Keratinocyte (primary cell): ENCODE measurements around the gene GPX3.

ENCODE experiments used
- CTCF ChIP-seq, 3 experiments: IDR thresholded peaks in 1 of 3; conservative IDR thresholded peaks in 1 of 3; optimal IDR thresholded peaks in 1 of 3; 2 replicates in 2 of 3; 3 replicates in 1 of 3; pipeline versions ENCODE3 to v1.5.1; 2011; ENCODE audit warnings: low read length in 3 of 3, mild to moderate bottlenecking in 3 of 3, moderate library complexity in 2 of 3, control low read depth in 1 of 3, inconsistent platforms in 1 of 3; ENCODE audit not compliant: insufficient read depth in 2 of 3; ENCODE audit errors: extremely low read depth in 1 of 3
- EZH2 ChIP-seq: IDR thresholded peaks from one replicate; pipeline ENCODE4 v1.6.1; 2012; ENCODE audit warnings: inconsistent platforms, mild to moderate bottlenecking, low read length, moderate library complexity

DNA sequence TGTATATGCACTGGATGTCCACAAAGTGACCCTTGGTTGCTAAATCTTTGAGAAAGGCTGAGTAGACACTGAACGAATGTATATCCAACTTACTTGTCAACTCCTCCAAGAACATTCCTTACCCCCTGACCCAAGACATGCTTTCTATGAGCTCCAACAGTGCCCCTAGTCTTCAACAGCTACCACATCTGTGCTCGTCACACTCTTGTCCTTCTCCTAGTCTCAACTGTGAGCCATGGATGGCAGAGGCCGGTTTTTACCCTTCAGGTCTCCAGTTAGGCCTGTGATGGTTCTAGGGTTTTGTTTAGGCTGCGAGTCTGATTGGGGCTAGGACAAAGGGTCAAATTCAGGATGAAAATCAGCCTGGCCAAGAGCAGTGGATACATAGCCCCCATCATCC lies 19.0 kb upstream of the GPX3 start:
- TF ChIP-seq CTCF (optimal IDR thresholded peaks at IDR 0.05 in 1 of 3, IDR thresholded peaks at IDR 0.05 in 1 of 3, conservative IDR thresholded peaks at IDR 0.05 in 1 of 3; ENCODE audit: extremely low read depth in 1 of 3, insufficient read depth in 2 of 3, low read length in 3 of 3) (no peak), EZH2 (no peak)
